ENCODE data around the gene KCNK2. TPM values are rescaled to one million over a fixed set of nuclear protein-coding genes. Genes with fewer than 3 reads are reported as not detected.

KCNK2 gene
- total RNA-seq, 1 experiment from 2014 or later = 0.44 TPM

DNA sequence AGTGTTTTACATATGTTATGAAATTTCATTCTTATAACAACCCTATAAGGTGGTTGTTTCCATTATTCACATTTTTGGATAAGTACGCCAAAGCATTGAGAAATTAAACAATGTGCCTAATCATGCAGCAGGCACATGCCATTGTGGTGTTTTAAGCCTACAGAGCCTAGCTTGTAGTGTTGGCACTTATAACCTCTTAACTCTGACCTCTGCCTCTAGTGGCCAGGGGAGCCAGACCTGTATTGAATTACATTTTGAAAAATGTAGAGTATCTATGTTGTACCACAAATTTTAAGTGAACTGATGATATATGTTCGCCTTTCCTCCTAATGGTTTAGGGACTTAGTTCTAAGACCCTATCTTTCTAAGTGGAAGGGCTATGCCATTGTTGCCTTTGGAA is 61.0 kb downstream of the KCNK2 start:
- Histone ChIP-seq H3K9me3 (ENCODE audit: control insufficient read depth, low read depth, low read length) (no peaks in the 10 kb centered on the region), H3K4me1 (ENCODE audit: insufficient read depth, low read length) (no peaks in the 10 kb centered on the region), H3K4me2 (ENCODE audit: insufficient read depth, insufficient read length, low read length) (no peak overlapping the region), H2BK20ac (ENCODE audit: low read depth, low read length, poor library complexity, severe bottlenecking) (no peak overlapping the region), H3K27ac (ENCODE audit: insufficient read length, low read depth, low read length) (no peak overlapping the region), H2BK120ac (ENCODE audit: low read depth, low read length, poor library complexity, severe bottlenecking) (no peak overlapping the region), H4K5ac (ENCODE audit: insufficient read length, low read depth, low read length) (no peak overlapping the region), H2AK5ac (ENCODE audit: insufficient read length, low read length) (no peak overlapping the region), H3T11ph (ENCODE audit: low read length) (no peak overlapping the region), H3K56ac (ENCODE audit: insufficient read length, low read depth, low read length) (no peak overlapping the region), H2BK12ac (ENCODE audit: insufficient read length, low read depth, low read length) (no peak overlapping the region), H4K8ac (replicated peaks; ENCODE audit: insufficient read length, low read depth, low read length) (no peak overlapping the region), H4K91ac (ENCODE audit: insufficient read length, low read depth, low read length) (no peak overlapping the region), H2BK5ac (ENCODE audit: insufficient read length, low read length) (no peak overlapping the region), H3K23ac (ENCODE audit: insufficient read length, low read depth, low read length) (no peak overlapping the region), H3K23me2 (ENCODE audit: insufficient read length, low read depth, low read length, poor library complexity, severe bottlenecking) (no peaks in the 10 kb centered on the region), H2AFZ (ENCODE audit: low read length) (no peak overlapping the region), H3K18ac (ENCODE audit: insufficient read length, low read depth, low read length) (no peak overlapping the region), H3K79me2 (ENCODE audit: insufficient read depth, low read length) (no peaks in the 10 kb centered on the region), H3K9ac (ENCODE audit: extremely low read depth, insufficient read length, low read length) (no peak overlapping the region), H4K20me1 (ENCODE audit: control insufficient read depth, insufficient read depth, insufficient read length) (no peaks in the 10 kb centered on the region), H3K79me1 (ENCODE audit: insufficient read depth, low read depth, low read length, poor library complexity, severe bottlenecking) (no peaks in the 10 kb centered on the region), H3K27me3 (ENCODE audit: insufficient read depth, low read length) (no peaks in the 10 kb centered on the region), H3K4ac (ENCODE audit: low read depth, low read length) (no peak overlapping the region), H3K14ac (ENCODE audit: insufficient read depth, low read length) (no peak overlapping the region), H2BK15ac (ENCODE audit: low read depth, low read length) (no peak overlapping the region)
- Mint-ChIP-seq H3K4me1 (no peaks in the 10 kb centered on the region), H3K4me3 (no peak overlapping the region), H3K36me3 (ENCODE audit: insufficient read depth in 1 of 3, low read depth in 3 of 3) (peaks cover 0 to 5% (median 0%) of the 10 kb centered on the region in 3 experiments; a peak in 3 of 7 replicates), H3K27ac (no peak overlapping the region), H3K27me3 (ENCODE audit: low read depth) (no peaks in the 10 kb centered on the region), H3K9me3 (peaks cover 0 to 6% of the 10 kb centered on the region in 2 experiments; a peak in 2 of 5 replicates)
- peak; percentile 29; the same call in 2 of the 3 replicates for TF ChIP-seq CTCF (conservative IDR thresholded peaks at IDR 0.05)
- DNase-seq = no peak
- WGBS (ENCODE audit: extremely low coverage, insufficient read length, low lambda C conversion rate) = no CpG with 5 or more reads among the region's 2 CpGs
